ENCODE measurements around the gene OXLD1. TPM values are rescaled to one million over a fixed set of nuclear protein-coding genes. Genes with fewer than 3 reads are reported as not detected.

OXLD1 gene
- polyA plus RNA-seq, 1 of the 3 experiments (the other 2 are of a cell fraction) = 103 TPM

DNA sequence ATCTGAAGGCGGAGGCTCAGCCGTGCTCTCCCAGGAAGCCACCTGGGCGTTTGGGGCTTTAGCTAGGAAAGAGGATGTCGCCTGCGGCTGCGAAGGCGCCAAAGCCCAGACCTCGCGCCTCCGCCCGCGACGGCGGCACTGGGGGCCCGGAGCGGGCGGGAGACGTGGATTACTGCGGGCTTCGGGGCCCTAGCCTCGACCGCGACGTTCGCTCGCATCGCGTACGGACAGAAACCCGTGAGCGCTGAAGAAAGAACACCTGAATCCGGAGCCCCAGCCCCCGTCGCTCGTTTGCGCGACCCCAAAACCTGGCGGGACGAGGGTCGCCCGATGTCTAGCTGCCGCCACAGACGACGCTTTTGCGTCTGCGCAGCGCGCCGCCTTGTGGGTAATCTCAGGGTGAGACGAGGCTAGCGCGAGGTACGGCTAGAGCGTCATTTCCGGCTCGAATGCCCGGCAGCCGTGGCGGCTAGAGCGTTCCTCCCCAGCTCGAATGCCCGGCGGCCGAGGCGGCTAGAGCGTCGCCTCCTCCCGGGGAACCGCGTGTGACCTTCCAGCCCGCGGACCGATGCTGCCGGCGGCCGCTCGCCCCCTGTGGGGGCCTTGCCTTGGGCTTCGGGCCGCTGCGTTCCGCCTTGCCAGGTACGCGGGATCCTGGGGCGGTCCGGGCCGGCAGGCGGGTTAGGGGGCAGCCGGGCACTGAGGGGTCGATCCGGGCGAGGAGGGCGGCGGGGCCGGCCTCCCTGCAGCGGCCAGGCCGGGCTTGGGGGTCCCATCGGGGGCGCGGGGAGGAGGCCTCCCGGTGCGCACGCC is 36.7 kb upstream of the OXLD1 start, which contains the start of gene MRPL12 (continued):
- TF ChIP-seq, protein P1, sequence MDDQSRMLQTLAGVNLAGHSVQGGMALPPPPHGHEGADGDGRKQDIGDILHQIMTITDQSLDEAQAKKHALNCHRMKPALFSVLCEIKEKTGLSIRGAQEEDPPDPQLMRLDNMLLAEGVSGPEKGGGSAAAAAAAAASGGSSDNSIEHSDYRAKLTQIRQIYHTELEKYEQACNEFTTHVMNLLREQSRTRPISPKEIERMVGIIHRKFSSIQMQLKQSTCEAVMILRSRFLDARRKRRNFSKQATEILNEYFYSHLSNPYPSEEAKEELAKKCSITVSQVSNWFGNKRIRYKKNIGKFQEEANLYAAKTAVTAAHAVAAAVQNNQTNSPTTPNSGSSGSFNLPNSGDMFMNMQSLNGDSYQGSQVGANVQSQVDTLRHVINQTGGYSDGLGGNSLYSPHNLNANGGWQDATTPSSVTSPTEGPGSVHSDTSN (IDR thresholded peaks at IDR 0.05) = peak; percentile 28; the same call in 1 of the 2 replicates
- TF ChIP-seq YY1 (IDR thresholded peaks at IDR 0.05; ENCODE audit: low read depth) (peak; percentile 43), TCF12 (IDR thresholded peaks at IDR 0.05) (no peak; the same call in 1 of the 2 replicates), SIN3A (IDR thresholded peaks at IDR 0.05; ENCODE audit: borderline replicate concordance, low read depth, low read length) (peak; percentile 98), EZH2phosphoT487 (IDR thresholded peaks at IDR 0.05; ENCODE audit: borderline replicate concordance, low read depth) (no peak), EP300 (IDR thresholded peaks at IDR 0.05; ENCODE audit: borderline replicate concordance in 1 of 2, low read depth in 1 of 2, low read length in 1 of 2) (no peak), ELF1 (IDR thresholded peaks at IDR 0.05) (peak; percentile 75), FOXJ3 (CRISPR knock-in tag; IDR thresholded peaks at IDR 0.05) (no peak), JUND (IDR thresholded peaks at IDR 0.05) (no peak), TEAD4 (IDR thresholded peaks at IDR 0.05; ENCODE audit: borderline replicate concordance, insufficient read depth) (no peak), FOXM1 (IDR thresholded peaks at IDR 0.05; ENCODE audit: low read depth) (no peak), RXRA (IDR thresholded peaks at IDR 0.05; ENCODE audit: borderline replicate concordance, low read depth) (no peak; the same call in 1 of the 2 replicates), GATA2 (CRISPR knock-in tag; IDR thresholded peaks at IDR 0.05) (no peak), MEF2A (IDR thresholded peaks at IDR 0.05; ENCODE audit: borderline replicate concordance, low read depth) (no peak), TAF1 (IDR thresholded peaks at IDR 0.05; ENCODE audit: borderline replicate concordance, low read depth, low read length) (peak; percentile 96), CHD2 (IDR thresholded peaks at IDR 0.05; ENCODE audit: low read length, partially characterized antibody) (peak; percentile 99), GABPA (IDR thresholded peaks at IDR 0.05; ENCODE audit: low read depth) (peak; percentile 90), POLR2AphosphoS5 (IDR thresholded peaks at IDR 0.05; ENCODE audit: low read depth, low read length) (peak; percentile 94)
- TF ChIP-seq, protein P2, sequence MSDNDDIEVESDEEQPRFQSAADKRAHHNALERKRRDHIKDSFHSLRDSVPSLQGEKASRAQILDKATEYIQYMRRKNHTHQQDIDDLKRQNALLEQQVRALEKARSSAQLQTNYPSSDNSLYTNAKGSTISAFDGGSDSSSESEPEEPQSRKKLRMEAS (IDR thresholded peaks at IDR 0.05; ENCODE audit: low read depth) = peak; percentile 99
- TF ChIP-seq, protein P3, sequence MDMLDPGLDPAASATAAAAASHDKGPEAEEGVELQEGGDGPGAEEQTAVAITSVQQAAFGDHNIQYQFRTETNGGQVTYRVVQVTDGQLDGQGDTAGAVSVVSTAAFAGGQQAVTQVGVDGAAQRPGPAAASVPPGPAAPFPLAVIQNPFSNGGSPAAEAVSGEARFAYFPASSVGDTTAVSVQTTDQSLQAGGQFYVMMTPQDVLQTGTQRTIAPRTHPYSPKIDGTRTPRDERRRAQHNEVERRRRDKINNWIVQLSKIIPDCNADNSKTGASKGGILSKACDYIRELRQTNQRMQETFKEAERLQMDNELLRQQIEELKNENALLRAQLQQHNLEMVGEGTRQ (IDR thresholded peaks at IDR 0.05; ENCODE audit: borderline replicate concordance, low read depth, low read length) = no peak
- TF ChIP-seq, protein P4, sequence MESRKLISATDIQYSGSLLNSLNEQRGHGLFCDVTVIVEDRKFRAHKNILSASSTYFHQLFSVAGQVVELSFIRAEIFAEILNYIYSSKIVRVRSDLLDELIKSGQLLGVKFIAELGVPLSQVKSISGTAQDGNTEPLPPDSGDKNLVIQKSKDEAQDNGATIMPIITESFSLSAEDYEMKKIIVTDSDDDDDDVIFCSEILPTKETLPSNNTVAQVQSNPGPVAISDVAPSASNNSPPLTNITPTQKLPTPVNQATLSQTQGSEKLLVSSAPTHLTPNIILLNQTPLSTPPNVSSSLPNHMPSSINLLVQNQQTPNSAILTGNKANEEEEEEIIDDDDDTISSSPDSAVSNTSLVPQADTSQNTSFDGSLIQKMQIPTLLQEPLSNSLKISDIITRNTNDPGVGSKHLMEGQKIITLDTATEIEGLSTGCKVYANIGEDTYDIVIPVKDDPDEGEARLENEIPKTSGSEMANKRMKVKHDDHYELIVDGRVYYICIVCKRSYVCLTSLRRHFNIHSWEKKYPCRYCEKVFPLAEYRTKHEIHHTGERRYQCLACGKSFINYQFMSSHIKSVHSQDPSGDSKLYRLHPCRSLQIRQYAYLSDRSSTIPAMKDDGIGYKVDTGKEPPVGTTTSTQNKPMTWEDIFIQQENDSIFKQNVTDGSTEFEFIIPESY (IDR thresholded peaks at IDR 0.05; ENCODE audit: borderline replicate concordance, low read depth) = peak; percentile 99
